ENCODE measurements around the gene ITGA6.

The ITGA6 gene

GRCh38 chr2:172430027-172430426 is 2.6 kb downstream of the ITGA6 start:
- no peak for TF ChIP-seq CTCF (IDR thresholded peaks at IDR 0.05)

DNA sequence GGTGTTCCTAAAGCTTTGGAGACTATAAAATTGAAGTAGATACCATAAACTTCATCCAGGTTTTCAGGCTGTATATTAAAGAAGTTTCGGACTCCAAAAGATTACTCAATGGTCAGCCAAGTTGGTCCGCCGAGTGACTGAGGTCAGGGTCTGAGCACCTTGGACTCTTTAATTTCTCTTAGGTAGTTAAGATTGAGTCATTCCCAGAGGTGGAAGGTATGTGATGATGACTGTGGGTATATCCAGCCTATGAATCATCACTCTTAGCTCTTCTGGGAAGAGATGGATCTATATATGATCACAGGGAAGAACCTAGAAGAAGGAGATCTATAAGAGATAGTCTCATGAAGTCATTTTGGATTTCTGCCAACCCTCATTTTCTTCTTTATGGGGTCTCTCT is 3.3 kb downstream of the ITGA6 start:
- no peak for TF ChIP-seq CTCF (IDR thresholded peaks at IDR 0.05)

- TF ChIP-seq CTCF (IDR thresholded peaks at IDR 0.05) = no peak
Measured at GRCh38 chr2:172431463-172431862, 4.1 kb downstream of the ITGA6 start.

DNA sequence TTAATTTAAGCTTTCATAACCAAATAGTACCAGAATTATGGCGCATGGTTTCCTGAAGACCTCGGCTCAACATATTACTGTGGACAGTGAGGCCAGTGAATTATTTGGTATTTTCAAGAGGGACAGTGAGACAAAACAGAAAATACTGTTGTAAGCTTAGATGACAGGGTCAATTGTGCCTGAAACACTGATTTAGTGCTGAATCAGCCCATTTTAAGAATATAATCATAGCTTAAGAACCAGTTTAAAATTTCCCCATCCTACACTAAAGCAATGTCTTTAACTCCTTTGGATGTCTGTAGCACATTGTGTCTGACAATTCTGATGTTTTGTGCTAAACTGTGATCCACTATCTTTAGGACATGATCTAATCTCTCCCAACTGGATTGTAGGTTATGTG is 4.6 kb downstream of the ITGA6 start:
- no peak for TF ChIP-seq CTCF (IDR thresholded peaks at IDR 0.05)

DNA sequence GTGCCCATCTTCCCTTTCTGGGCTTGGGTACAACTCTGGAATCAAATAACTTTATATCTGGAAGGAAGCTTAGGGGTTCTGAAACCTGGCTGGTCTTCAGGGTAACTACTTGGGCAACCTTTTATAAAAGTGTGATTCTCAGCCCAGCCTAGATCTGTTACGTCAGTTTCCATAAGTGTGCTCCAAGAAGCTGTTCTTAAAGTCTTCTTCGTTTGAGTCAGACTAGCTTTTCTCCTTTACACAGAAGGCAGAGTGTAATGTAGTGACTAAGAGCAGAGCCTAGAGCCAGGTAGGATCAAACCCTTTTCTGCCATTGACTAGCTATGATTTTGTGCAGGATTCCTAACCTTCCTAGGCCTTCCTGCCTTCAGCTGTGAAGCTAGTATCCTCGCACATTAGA is 5.8 kb downstream of the ITGA6 start:
- no peak for TF ChIP-seq CTCF (IDR thresholded peaks at IDR 0.05)

- no peak for TF ChIP-seq CTCF (IDR thresholded peaks at IDR 0.05)
Measured at GRCh38 chr2:172434821-172435605, 7.6 kb downstream of the ITGA6 start.

- no peak for TF ChIP-seq CTCF (IDR thresholded peaks at IDR 0.05)
Measured at GRCh38 chr2:172435606-172435911, 8.2 kb downstream of the ITGA6 start.

- no peak for TF ChIP-seq CTCF (IDR thresholded peaks at IDR 0.05)
Measured at GRCh38 chr2:172436889-172437288, 9.5 kb downstream of the ITGA6 start.

Measured in LNCAP (cell line).